A549 (cell line): ENCODE results near the gene PLD5. TPM values are rescaled to one million over a fixed set of nuclear protein-coding genes. Genes with fewer than 3 reads are reported as not detected.

Experiments used
- ATAC-seq, 2 experiments: fragments of 200-7000 bp in 1 of 2; fragments of >200 bp in 1 of 2; cut with Nextera tagmentation in 1 of 2; cut with Tn5 transposase in 1 of 2; 3 replicates each; pipeline versions ENCODE4 v1.8.0 to v1.9.1; 2018 to 2020; ENCODE audit warnings: mild to moderate bottlenecking in 1 of 2, moderate library complexity in 1 of 2
- CTCF ChIA-PET: fragments of 300-600 bp; sonication (Branson Sonifier 250); formaldehyde crosslinking; extraction: SDS; loops from one replicate; lab custom pipeline; 2021; ENCODE audit warnings: antibody characterized with exemption, inconsistent platforms; lab: Yijun Ruan, JAX
- POLR2A ChIA-PET: fragments of 350-600 bp; formaldehyde crosslinking; extraction: SDS; loops from one replicate; lab custom pipeline; 2021; ENCODE audit warnings: antibody characterized with exemption, inconsistent platforms; lab: Yijun Ruan, JAX
- DNase-seq, 2 experiments: peaks; one replicate each; pipeline versions ENCODE4 v3.0.0 to v3.0.0-alpha.2; 2011 to 2016; ENCODE audit warnings: low read depth in 1 of 2, low spot score in 1 of 2
- FAIRE-seq: peaks from 2 replicates; lab custom pipeline; 2011; peaks lifted over from hg19 to GRCh38; lab: Jason Lieb, UNC
- H3K27ac ChIP-seq, 2 experiments: fragments of >200 bp; sonication (Bioruptor Twin); formaldehyde crosslinking; 3 replicates each; pipeline ENCODE4 v1.5.1; 2016 to 2017
- H3K4me1 ChIP-seq: fragments of >200 bp; sonication (Bioruptor Twin); formaldehyde crosslinking; 3 replicates; pipeline ENCODE4 v1.6.1; 2016
- H3K4me2 ChIP-seq: fragments of >200 bp; sonication (Bioruptor Twin); formaldehyde crosslinking; 3 replicates; pipeline ENCODE4 v1.6.1; 2016
- H3K4me3 ChIP-seq: fragments of >200 bp; sonication (Bioruptor Twin); formaldehyde crosslinking; 3 replicates; pipeline ENCODE4 v1.5.1; 2016
- H3K9me3 ChIP-seq: fragments of >200 bp; sonication (Bioruptor Twin); formaldehyde crosslinking; 3 replicates; pipeline ENCODE4 v1.6.1; 2016
- CBX8 ChIP-seq: fragments of 200-600 bp; sonication (generic); IDR thresholded peaks from 2 replicates; pipeline ENCODE4 v1.6.1; 2016
- CEBPB ChIP-seq, 2 experiments: fragments of >200 bp in 1 of 2; sonication (Bioruptor Twin) in 1 of 2; formaldehyde crosslinking in 1 of 2; IDR thresholded peaks; 2 replicates each; pipeline ENCODE4 v1.6.1; 2012 to 2016
- CHD2 ChIP-seq: fragments of 150-350 bp; IDR thresholded peaks from 2 replicates; pipeline ENCODE4 v1.6.1; 2014; ENCODE audit warnings: low read length; ENCODE audit not compliant: partially characterized antibody
- EHF ChIP-seq: fragments of 250-450 bp; sonication (Bioruptor Pico); IDR thresholded peaks from 2 replicates; pipeline ENCODE4 v1.5.0; 2020; ENCODE audit warnings: mild to moderate bottlenecking
- ESRRA ChIP-seq: fragments of 150-350 bp; IDR thresholded peaks from 2 replicates; pipeline ENCODE4 v1.6.1; 2014; ENCODE audit warnings: mild to moderate bottlenecking, low read length, borderline replicate concordance
- FOSB ChIP-seq: fragments of 250-450 bp; sonication (Bioruptor Pico); IDR thresholded peaks from 2 replicates; pipeline ENCODE4 v1.5.0; 2020; ENCODE audit warnings: mild to moderate bottlenecking, moderate library complexity
- FOXS1 ChIP-seq: fragments of 250-450 bp; sonication (Bioruptor Pico); IDR thresholded peaks from 2 replicates; pipeline ENCODE4 v1.5.0; 2020; ENCODE audit warnings: mild to moderate bottlenecking, moderate library complexity
- HDAC2 ChIP-seq: fragments of 200-600 bp; sonication (generic); IDR thresholded peaks from 2 replicates; pipeline ENCODE4 v1.6.1; 2016
- HEYL ChIP-seq: fragments of 250-450 bp; sonication (Bioruptor Pico); IDR thresholded peaks from 2 replicates; pipeline ENCODE4 v1.8.0; 2021; ENCODE audit warnings: mild to moderate bottlenecking, moderate library complexity
- HOXB13 ChIP-seq: fragments of 250-450 bp; sonication (Bioruptor Pico); IDR thresholded peaks from 2 replicates; pipeline ENCODE4 v1.5.0; 2020; ENCODE audit warnings: low read depth, mild to moderate bottlenecking, moderate library complexity
- JUN ChIP-seq, 2 experiments: fragments of >200 bp; sonication (Bioruptor Twin); formaldehyde crosslinking; IDR thresholded peaks; 2 replicates in 1 of 2; 3 replicates in 1 of 2; pipeline ENCODE4 v1.6.1; 2016 to 2017
- KDM1A ChIP-seq: fragments of 200-600 bp; sonication (generic); IDR thresholded peaks from 2 replicates; pipeline ENCODE4 v1.6.1; 2016; ENCODE audit warnings: low read depth, mild to moderate bottlenecking
- MAFK ChIP-seq: fragments of 450-650 bp; IDR thresholded peaks from 2 replicates; pipeline ENCODE4 v1.6.1; 2014; ENCODE audit not compliant: partially characterized antibody
- MYC ChIP-seq: IDR thresholded peaks from 2 replicates; pipeline ENCODE4 v1.6.1; 2012; ENCODE audit warnings: mild to moderate bottlenecking, inconsistent platforms, low read length, improper control_type of control experiment, borderline replicate concordance
- RAD21 ChIP-seq, 2 experiments: fragments of >200 bp in 1 of 2; sonication (Bioruptor Twin) in 1 of 2; formaldehyde crosslinking in 1 of 2; IDR thresholded peaks in 1 of 2; conservative IDR thresholded peaks in 1 of 2; 2 replicates in 1 of 2; 3 replicates in 1 of 2; pipeline ENCODE4 v1.6.1; 2012 to 2018; ENCODE audit warnings: inconsistent platforms in 1 of 2
- RCOR1 ChIP-seq: fragments of 150-350 bp; IDR thresholded peaks from 2 replicates; pipeline ENCODE4 v1.6.1; 2014; ENCODE audit warnings: antibody characterized with exemption, low read length, low read depth
- RNF2 ChIP-seq: fragments of 200-600 bp; sonication (generic); IDR thresholded peaks from 2 replicates; pipeline ENCODE4 v1.6.1; 2016; ENCODE audit warnings: low read depth, mild to moderate bottlenecking, antibody characterized with exemption, moderate library complexity, borderline replicate concordance
- SMC3 ChIP-seq: fragments of >200 bp; sonication (Bioruptor Twin); formaldehyde crosslinking; IDR thresholded peaks from 3 replicates; pipeline ENCODE4 v1.6.1; 2018; ENCODE audit warnings: inconsistent platforms
- TFCP2L1 ChIP-seq: fragments of 250-450 bp; sonication (Bioruptor Pico); IDR thresholded peaks from 2 replicates; pipeline ENCODE4 v1.5.0; 2021; ENCODE audit warnings: mild to moderate bottlenecking
- ZFP36 ChIP-seq: fragments of 450-650 bp; IDR thresholded peaks from 2 replicates; pipeline ENCODE4 v1.6.1; 2014; ENCODE audit warnings: borderline replicate concordance; ENCODE audit not compliant: partially characterized antibody
- ZSCAN20 ChIP-seq: fragments of 250-450 bp; sonication (Bioruptor Pico); IDR thresholded peaks from 2 replicates; pipeline ENCODE4 v1.8.0; 2022; ENCODE audit warnings: mild to moderate bottlenecking, moderate library complexity
- WGBS: methylation state at CpG from one replicate; pipeline ENCODE4 v1.1.6; 2017; ENCODE audit errors: missing lambda C conversion rate; 5-methylcytosine and 5-hydroxymethylcytosine counted together
- polyA plus RNA-seq, 4 experiments: library from polyadenylated mRNA; depleted of rRNA in 3 of 4; stranded (reverse); fragments of >200 nt; fragmentation: RNase III in 1 of 4; extraction: RNeasy Plus Mini Kit Qiagen cat#74134 plus additional on column Dnase treatment in 1 of 4; gene quantifications; 2 replicates in 3 of 4; 3 replicates in 1 of 4; pipeline ENCODE4 v1.2.3, GENCODE V29; 2011 to 2017
- TF ChIP-seq, protein P1 (sequence below): fragments of 450-650 bp; IDR thresholded peaks from 2 replicates; pipeline ENCODE4 v1.6.1; 2014; ENCODE audit warnings: antibody characterized with exemption
- TF ChIP-seq, protein P2 (sequence below): fragments of >200 bp; sonication (Bioruptor Twin); formaldehyde crosslinking; IDR thresholded peaks from 3 replicates; pipeline ENCODE4 v1.5.1; 2016
- TF ChIP-seq, protein P3 (sequence below): IDR thresholded peaks from 2 replicates; pipeline ENCODE4 v1.6.1; 2012
- TF ChIP-seq, protein P4 (sequence below): IDR thresholded peaks from 2 replicates; pipeline ENCODE4 v1.6.1; 2012; ENCODE audit warnings: low read depth, borderline replicate concordance
- TF ChIP-seq, protein P5 (sequence below): fragments of 250-450 bp; sonication (Bioruptor Pico); IDR thresholded peaks from 2 replicates; pipeline ENCODE4 v1.5.0; 2021; ENCODE audit warnings: mild to moderate bottlenecking, moderate library complexity, borderline replicate concordance

The PLD5 gene
- polyA plus RNA-seq, 2 of the 4 experiments (the other 2 are of a cell fraction) = 1.5 to 1.7 TPM

DNA sequence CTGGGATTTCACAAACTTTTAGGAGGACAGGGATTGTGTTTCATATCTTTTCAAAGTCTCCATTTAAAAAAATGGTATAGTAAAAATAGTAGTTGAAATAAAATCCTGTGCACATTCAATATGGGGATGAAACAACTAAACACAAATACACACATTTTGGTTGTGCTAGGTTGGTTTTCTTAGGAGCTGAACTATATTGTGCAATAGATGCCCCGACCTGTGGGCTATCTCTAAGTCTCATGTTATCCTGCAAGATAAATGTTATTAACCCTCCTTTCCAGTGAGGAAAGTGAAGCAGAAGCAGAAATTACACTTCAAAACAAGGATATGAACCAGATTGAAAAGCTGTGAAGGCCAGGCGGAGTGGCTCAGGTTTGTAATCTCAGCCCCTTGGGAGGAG, 1.3 kb upstream of the PLD5 start:
- Histone ChIP-seq H3K27ac (no peak overlapping the region; a peak in 1 of 6 replicates), H3K4me1 (0 out of 3 replicates have a peak, but pooled peaks cover 10% of the 10 kb centered on the region), H3K9me3 (no peaks in the 10 kb centered on the region), H3K4me3 (no peak overlapping the region), H3K4me2 (0 out of 3 replicates have a peak overlapping the region, but pooled peaks have one; percentile 93)
- ChIA-PET CTCF (interaction anchor here (1.0 kb wide), 1 partner anchor 506 kb away, joined by 3 read pairs; no protein-coding TSS in a partner anchor), POLR2A (no interaction called here)
- ATAC-seq (no peak), FAIRE-seq (no peak), DNase-seq (no peak)
- TF ChIP-seq CEBPB (IDR thresholded peaks at IDR 0.05) = peak; percentile 48 to 52; a peak in 2 of 4 replicates
- no peak for TF ChIP-seq HDAC2
- TF ChIP-seq ZFP36 = no peak
- TF ChIP-seq, protein P1, sequence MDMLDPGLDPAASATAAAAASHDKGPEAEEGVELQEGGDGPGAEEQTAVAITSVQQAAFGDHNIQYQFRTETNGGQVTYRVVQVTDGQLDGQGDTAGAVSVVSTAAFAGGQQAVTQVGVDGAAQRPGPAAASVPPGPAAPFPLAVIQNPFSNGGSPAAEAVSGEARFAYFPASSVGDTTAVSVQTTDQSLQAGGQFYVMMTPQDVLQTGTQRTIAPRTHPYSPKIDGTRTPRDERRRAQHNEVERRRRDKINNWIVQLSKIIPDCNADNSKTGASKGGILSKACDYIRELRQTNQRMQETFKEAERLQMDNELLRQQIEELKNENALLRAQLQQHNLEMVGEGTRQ = no peak
- TF ChIP-seq EHF (CRISPR knock-in tag) = no peak
- no peak for TF ChIP-seq JUN (IDR thresholded peaks at IDR 0.05)
- no peak for TF ChIP-seq ESRRA
- TF ChIP-seq FOSB (CRISPR knock-in tag) = no peak
- WGBS = 75% methylated on average over 2 of the region's 2 CpGs

DNA sequence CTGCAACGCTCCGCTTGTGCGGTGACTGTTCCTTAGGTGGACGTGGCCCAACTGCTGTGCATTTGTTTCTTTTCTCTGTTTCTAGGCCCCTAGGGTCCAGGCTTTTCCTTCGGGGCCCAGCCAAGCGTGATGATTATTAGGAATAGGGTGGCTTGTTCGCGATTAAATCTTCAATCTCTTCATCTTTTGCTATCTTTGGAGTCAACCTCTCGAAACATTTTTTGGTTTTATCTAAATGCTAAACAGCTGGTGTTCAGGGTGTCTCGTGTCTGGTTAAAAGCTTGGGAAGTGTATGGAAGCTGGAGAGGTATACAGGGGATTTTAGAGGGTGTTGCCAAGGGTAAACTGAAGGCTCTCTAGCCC, 844 bp upstream of the PLD5 start:
- 0 out of 6 replicates have a peak, but pooled peaks of 1 of the 2 experiments have one; percentile 36 for ATAC-seq

DNA sequence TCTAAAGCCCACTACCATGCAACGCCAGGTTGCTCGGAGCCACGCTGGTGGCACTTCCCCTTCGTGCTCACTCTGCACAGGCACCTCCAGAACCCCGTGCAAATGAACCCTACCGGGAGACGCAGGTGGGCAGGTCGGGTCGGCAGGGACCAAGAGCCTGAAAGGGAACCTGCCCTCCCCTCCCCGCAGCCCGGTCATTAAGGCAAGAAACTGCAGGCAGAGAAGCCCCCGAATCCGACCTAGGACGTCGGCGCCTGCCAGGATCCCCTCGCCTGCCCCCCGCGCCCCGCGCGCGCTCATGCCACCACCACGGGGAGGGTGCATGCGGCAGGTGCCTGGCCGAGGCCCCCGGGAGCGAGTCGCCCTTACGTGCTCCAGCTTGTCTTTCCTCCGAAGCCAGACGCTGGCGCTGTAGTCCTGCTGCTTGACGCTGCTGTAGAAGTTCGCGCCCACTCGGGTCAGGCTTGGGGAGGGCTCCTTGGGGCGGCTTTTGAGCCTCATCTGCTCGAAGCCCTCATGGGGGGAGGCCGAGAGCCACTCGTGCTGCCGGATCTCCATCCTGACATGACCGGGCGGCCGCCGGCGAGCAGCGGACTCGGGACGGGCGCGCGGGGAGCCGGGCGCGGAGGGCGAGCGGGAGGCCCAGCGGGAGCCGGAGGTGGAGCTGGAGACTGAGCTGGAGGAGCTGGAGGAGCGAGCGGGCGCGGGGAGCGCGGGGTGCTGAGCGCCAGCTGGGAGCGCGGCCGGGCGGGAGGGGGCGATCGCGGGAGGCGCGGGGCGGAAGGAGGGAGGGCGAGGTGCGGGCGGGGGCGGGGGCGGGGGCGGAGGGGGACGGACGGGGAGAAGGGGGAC, 552 bp downstream of the PLD5 start:
- DNase-seq (peak; percentile 70 to 83), ATAC-seq (peak; percentile 93), FAIRE-seq (no peak)
- WGBS = 52% methylated on average over 5 of the region's 85 CpGs
- POLR2A ChIA-PET = interaction anchor here (0.9 kb wide), 1 partner anchor 117 kb away, joined by 3 read pairs; no protein-coding TSS in a partner anchor
- Histone ChIP-seq H3K4me3 (peak overlapping the region; percentile 57), H3K27ac (peak overlapping the region; percentile 75 to 90), H3K4me1 (0 out of 3 replicates have a peak, but pooled peaks cover 10% of the 10 kb centered on the region), H3K4me2 (peak overlapping the region; percentile 93), H3K9me3 (no peaks in the 10 kb centered on the region)
- CTCF ChIA-PET = interaction anchor here (0.6 to 1.2 kb wide), 2 partner anchors 18 to 339 kb away, joined by 3 read pairs; no protein-coding TSS in a partner anchor
- TF ChIP-seq, protein P2, sequence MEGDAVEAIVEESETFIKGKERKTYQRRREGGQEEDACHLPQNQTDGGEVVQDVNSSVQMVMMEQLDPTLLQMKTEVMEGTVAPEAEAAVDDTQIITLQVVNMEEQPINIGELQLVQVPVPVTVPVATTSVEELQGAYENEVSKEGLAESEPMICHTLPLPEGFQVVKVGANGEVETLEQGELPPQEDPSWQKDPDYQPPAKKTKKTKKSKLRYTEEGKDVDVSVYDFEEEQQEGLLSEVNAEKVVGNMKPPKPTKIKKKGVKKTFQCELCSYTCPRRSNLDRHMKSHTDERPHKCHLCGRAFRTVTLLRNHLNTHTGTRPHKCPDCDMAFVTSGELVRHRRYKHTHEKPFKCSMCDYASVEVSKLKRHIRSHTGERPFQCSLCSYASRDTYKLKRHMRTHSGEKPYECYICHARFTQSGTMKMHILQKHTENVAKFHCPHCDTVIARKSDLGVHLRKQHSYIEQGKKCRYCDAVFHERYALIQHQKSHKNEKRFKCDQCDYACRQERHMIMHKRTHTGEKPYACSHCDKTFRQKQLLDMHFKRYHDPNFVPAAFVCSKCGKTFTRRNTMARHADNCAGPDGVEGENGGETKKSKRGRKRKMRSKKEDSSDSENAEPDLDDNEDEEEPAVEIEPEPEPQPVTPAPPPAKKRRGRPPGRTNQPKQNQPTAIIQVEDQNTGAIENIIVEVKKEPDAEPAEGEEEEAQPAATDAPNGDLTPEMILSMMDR = peak; percentile 43
- peak; percentile 39 for TF ChIP-seq SMC3
- peak; percentile 37; the same call in 1 of the 2 replicates for TF ChIP-seq RNF2
- TF ChIP-seq KDM1A = no peak
- no peak for TF ChIP-seq CHD2
- TF ChIP-seq, protein P3, sequence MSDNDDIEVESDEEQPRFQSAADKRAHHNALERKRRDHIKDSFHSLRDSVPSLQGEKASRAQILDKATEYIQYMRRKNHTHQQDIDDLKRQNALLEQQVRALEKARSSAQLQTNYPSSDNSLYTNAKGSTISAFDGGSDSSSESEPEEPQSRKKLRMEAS = peak; percentile 77
- TF ChIP-seq HEYL (CRISPR knock-in tag) = no peak
- TF ChIP-seq EHF (CRISPR knock-in tag) = no peak
- TF ChIP-seq RAD21 (conservative IDR thresholded peaks at IDR 0.05 in 1 of 2, IDR thresholded peaks at IDR 0.05 in 1 of 2) = peak; percentile 48 to 59
- TF ChIP-seq RCOR1 = no peak
- TF ChIP-seq, protein P4, sequence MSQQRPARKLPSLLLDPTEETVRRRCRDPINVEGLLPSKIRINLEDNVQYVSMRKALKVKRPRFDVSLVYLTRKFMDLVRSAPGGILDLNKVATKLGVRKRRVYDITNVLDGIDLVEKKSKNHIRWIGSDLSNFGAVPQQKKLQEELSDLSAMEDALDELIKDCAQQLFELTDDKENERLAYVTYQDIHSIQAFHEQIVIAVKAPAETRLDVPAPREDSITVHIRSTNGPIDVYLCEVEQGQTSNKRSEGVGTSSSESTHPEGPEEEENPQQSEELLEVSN = peak; percentile 89

More for the DNA sequence above, 844 bp upstream of the PLD5 start:
- Histone ChIP-seq H3K27ac (peak overlapping the region; percentile 75 to 90), H3K4me3 (peak overlapping the region; percentile 57), H3K4me1 (0 out of 3 replicates have a peak, but pooled peaks cover 10% of the 10 kb centered on the region), H3K4me2 (peak overlapping the region; percentile 93), H3K9me3 (no peaks in the 10 kb centered on the region)
- no peak for DNase-seq
- TF ChIP-seq HDAC2 (no peak), CBX8 (no peak), ZSCAN20 (no peak), MAFK (no peak), TFCP2L1 (CRISPR knock-in tag) (no peak), FOXS1 (CRISPR knock-in tag) (no peak), HOXB13 (CRISPR knock-in tag) (no peak), RCOR1 (no peak), MYC (no peak)
- TF ChIP-seq, protein P5, sequence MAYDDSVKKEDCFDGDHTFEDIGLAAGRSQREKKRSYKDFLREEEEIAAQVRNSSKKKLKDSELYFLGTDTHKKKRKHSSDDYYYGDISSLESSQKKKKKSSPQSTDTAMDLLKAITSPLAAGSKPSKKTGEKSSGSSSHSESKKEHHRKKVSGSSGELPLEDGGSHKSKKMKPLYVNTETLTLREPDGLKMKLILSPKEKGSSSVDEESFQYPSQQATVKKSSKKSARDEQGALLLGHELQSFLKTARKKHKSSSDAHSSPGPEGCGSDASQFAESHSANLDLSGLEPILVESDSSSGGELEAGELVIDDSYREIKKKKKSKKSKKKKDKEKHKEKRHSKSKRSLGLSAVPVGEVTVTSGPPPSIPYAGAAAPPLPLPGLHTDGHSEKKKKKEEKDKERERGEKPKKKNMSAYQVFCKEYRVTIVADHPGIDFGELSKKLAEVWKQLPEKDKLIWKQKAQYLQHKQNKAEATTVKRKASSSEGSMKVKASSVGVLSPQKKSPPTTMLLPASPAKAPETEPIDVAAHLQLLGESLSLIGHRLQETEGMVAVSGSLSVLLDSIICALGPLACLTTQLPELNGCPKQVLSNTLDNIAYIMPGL (CRISPR knock-in tag) = no peak
- POLR2A ChIA-PET = no interaction called here
- no peak for FAIRE-seq
- CTCF ChIA-PET = interaction anchor here (1.0 kb wide), 1 partner anchor 506 kb away, joined by 3 read pairs; no protein-coding TSS in a partner anchor
- 61% methylated on average over 10 of the region's 10 CpGs for WGBS
